ENCODE results near the gene SLC25A28. TPM values are rescaled to one million over a fixed set of nuclear protein-coding genes. Genes with fewer than 3 reads are reported as not detected.

SLC25A28 gene
- polyA plus RNA-seq, 1 experiment: 38.9 TPM

GRCh38 chr10:99660662-99661376, 40.6 kb upstream of the SLC25A28 start:
- CTCF ChIA-PET: interaction anchor here (1.5 to 3.1 kb wide), 2 partner anchors 30 to 51 kb away, joined by 5 to 10 read pairs; no protein-coding TSS in a partner anchor

GRCh38 chr10:99659868-99660366, 39.7 kb upstream of the SLC25A28 start:
- no peak for DNase-seq (ENCODE audit: low read depth)
- Histone ChIP-seq H3K36me3 (ENCODE audit: control insufficient read depth, insufficient read depth, low read length) (peaks cover 2% of the 10 kb centered on the region; the same call in 1 of the 2 replicates), H3K27me3 (ENCODE audit: control insufficient read depth, insufficient read depth, low read length) (no peaks in the 10 kb centered on the region), H3K4me3 (ENCODE audit: low read depth, low read length) (peak overlapping the region; percentile 99)
- ChIA-PET POLR2A (interaction anchor here (0.6 to 1.2 kb wide), 2 partner anchors 17 to 19 kb away, joined by 3 read pairs; no protein-coding TSS in a partner anchor), CTCF (interaction anchor here (1.5 to 3.1 kb wide), 2 partner anchors 29 to 52 kb away, joined by 5 to 10 read pairs; no protein-coding TSS in a partner anchor)
- TF ChIP-seq CTCF (IDR thresholded peaks at IDR 0.05; ENCODE audit: insufficient read depth, low read depth, low read length): no peak

More at GRCh38 chr10:99660662-99661376, 40.6 kb upstream of the SLC25A28 start:
- TF ChIP-seq CTCF (IDR thresholded peaks at IDR 0.05; ENCODE audit: insufficient read depth, low read depth, low read length): no peak
- Histone ChIP-seq H3K4me3 (ENCODE audit: low read depth, low read length) (peak overlapping the region; percentile 99), H3K36me3 (ENCODE audit: control insufficient read depth, insufficient read depth, low read length) (peaks cover 4% of the 10 kb centered on the region; the same call in 1 of the 2 replicates), H3K27me3 (ENCODE audit: control insufficient read depth, insufficient read depth, low read length) (no peaks in the 10 kb centered on the region)
- POLR2A ChIA-PET: interaction anchor here (1.2 to 1.5 kb wide), 2 partner anchors 16 to 39 kb away, joined by 3 to 6 read pairs; no protein-coding TSS in a partner anchor
- DNase-seq (ENCODE audit: low read depth): no peak

- POLR2A ChIA-PET: interaction anchor here (0.6 to 1.2 kb wide), 5 partner anchors 17 to 73 kb away, joined by 3 to 5 read pairs (median 3); partner anchors contain the start of genes COX15 and CUTC
- Histone ChIP-seq H3K27me3 (ENCODE audit: control insufficient read depth, insufficient read depth, low read length) (no peaks in the 10 kb centered on the region), H3K36me3 (ENCODE audit: control insufficient read depth, insufficient read depth, low read length) (0 out of 2 replicates have a peak, but pooled peaks cover 2% of the 10 kb centered on the region), H3K4me3 (ENCODE audit: low read depth, low read length) (peak within 1 kb of the TSS; percentile 99)
- DNase-seq (ENCODE audit: low read depth): peak; percentile 79
- CTCF ChIA-PET: interaction anchor here (1.5 to 3.1 kb wide), 2 partner anchors 29 to 53 kb away, joined by 5 to 10 read pairs; no protein-coding TSS in a partner anchor
- peak; percentile 37; the same call in 1 of the 2 replicates for TF ChIP-seq CTCF (IDR thresholded peaks at IDR 0.05; ENCODE audit: insufficient read depth, low read depth, low read length)
These were observed 39.0 kb upstream of the SLC25A28 start, which contains the start of gene ENTPD7 for GRCh38 chr10:99659031-99659867. TSS of gene ENTPD7 (plus strand) at chr10:99659509. CDS start at chr10:99659957, 448 bp downstream.

GRCh38 chr10:99658622-99659030, 38.4 kb upstream of the SLC25A28 start:
- Histone ChIP-seq H3K27me3 (ENCODE audit: control insufficient read depth, insufficient read depth, low read length) (no peaks in the 10 kb centered on the region), H3K4me3 (ENCODE audit: low read depth, low read length) (peak overlapping the region; percentile 99), H3K36me3 (ENCODE audit: control insufficient read depth, insufficient read depth, low read length) (0 out of 2 replicates have a peak, but pooled peaks cover 2% of the 10 kb centered on the region)
- ChIA-PET POLR2A (interaction anchor here (0.6 to 0.9 kb wide), 2 partner anchors 51 to 73 kb away, joined by 3 to 5 read pairs; partner anchors contain the start of genes COX15 and CUTC), CTCF (interaction anchor here (3.1 kb wide), 1 partner anchor 28 kb away, joined by 10 read pairs; no protein-coding TSS in a partner anchor)
- no peak for TF ChIP-seq CTCF (IDR thresholded peaks at IDR 0.05; ENCODE audit: insufficient read depth, low read depth, low read length)
- DNase-seq (ENCODE audit: low read depth): no peak
